ENCODE data around the gene TMEM109.

TMEM109 gene

DNA sequence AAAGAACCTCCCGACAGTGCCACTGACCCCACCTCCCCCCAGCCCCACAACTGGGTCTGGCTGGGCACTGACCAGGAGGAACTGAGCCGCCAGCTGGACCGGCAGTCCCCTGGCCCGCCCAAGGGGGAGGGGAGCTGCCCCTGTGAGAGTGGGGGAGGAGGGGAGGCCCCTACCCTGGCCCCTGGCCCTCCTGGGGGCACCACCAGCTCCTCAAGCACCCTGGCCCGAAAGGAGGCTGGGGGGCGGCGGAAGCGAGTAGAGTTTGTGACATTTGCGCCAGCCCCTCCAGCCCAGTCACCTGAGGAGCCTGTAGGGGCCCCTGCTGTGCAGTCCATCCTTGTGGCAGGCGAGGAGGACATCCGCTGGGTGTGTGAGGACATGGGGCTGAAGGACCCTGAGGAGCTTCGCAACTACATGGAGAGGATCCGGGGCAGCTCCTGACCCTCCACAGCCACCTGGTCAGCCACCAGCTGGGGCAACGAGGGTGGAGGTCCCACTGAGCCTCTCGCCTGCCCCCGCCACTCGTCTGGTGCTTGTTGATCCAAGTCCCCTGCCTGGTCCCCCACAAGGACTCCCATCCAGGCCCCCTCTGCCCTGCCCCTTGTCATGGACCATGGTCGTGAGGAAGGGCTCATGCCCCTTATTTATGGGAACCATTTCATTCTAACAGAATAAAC lies 22.6 kb downstream of the TMEM109 start:
- Mint-ChIP-seq H3K27ac (no peak overlapping the region), H3K36me3 (ENCODE audit: low read depth) (peaks cover 22% of the 10 kb centered on the region), H3K27me3 (ENCODE audit: low read depth) (no peaks in the 10 kb centered on the region), H3K4me1 (peaks cover 12% of the 10 kb centered on the region), H3K9me3 (no peaks in the 10 kb centered on the region), H3K4me3 (no peak overlapping the region)
- TF ChIP-seq, protein P1, sequence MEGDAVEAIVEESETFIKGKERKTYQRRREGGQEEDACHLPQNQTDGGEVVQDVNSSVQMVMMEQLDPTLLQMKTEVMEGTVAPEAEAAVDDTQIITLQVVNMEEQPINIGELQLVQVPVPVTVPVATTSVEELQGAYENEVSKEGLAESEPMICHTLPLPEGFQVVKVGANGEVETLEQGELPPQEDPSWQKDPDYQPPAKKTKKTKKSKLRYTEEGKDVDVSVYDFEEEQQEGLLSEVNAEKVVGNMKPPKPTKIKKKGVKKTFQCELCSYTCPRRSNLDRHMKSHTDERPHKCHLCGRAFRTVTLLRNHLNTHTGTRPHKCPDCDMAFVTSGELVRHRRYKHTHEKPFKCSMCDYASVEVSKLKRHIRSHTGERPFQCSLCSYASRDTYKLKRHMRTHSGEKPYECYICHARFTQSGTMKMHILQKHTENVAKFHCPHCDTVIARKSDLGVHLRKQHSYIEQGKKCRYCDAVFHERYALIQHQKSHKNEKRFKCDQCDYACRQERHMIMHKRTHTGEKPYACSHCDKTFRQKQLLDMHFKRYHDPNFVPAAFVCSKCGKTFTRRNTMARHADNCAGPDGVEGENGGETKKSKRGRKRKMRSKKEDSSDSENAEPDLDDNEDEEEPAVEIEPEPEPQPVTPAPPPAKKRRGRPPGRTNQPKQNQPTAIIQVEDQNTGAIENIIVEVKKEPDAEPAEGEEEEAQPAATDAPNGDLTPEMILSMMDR (IDR thresholded peaks at IDR 0.05; ENCODE audit: unreplicated experiment in 3 of 3) = no peak

DNA sequence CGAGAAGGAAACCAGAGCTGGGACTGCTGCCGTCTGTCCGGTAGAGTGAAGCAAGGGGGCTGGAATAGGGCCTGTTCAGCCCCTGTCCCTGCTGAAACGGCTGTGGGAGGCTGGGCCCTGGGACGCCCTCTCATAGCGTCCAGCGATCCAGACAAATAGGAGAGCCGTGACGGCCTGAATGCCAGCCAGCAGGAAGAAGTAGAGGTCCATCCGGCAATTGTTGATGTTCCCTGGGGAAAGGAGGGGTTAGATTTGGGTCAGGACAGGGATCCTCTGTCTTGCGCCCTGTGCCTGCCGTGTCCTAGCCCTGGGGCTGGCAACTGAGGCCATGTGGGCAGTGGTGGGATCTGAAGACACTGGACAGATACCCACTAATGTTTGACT lies 23.2 kb downstream of the TMEM109 start:
- no peak overlapping the region for H3K4me3 Mint-ChIP-seq
- H3K36me3 Mint-ChIP-seq (ENCODE audit: low read depth) = peaks cover 20% of the 10 kb centered on the region
- H3K4me1 Mint-ChIP-seq = peaks cover 12% of the 10 kb centered on the region
- H3K9me3 Mint-ChIP-seq = no peaks in the 10 kb centered on the region
- no peak overlapping the region for H3K27ac Mint-ChIP-seq
- no peaks in the 10 kb centered on the region for H3K27me3 Mint-ChIP-seq (ENCODE audit: low read depth)
- TF ChIP-seq, protein P1 (IDR thresholded peaks at IDR 0.05; ENCODE audit: unreplicated experiment in 3 of 3) = no peak

DNA sequence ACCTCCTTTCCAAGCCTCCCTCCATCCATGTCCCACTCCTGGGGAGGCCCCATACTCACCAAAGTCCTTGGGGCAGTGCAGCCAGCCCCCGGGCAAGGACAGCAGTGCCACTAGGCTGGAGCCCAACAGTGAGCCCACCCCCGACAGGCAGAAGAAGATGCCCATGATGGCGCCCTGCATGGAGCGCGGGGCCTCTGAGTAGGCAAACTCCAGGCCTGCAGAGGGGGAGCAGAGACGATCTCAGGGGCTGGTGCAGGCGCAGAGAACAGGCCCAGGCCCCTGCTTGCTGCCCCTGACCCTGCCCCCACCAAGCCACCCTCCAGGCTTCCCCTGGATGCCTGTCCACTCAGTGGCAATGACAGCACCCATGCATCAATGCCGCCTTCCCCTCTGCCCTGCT lies 23.9 kb downstream of the TMEM109 start:
- Mint-ChIP-seq H3K4me1 (peaks cover 19% of the 10 kb centered on the region), H3K9me3 (no peaks in the 10 kb centered on the region), H3K4me3 (no peak overlapping the region), H3K27me3 (ENCODE audit: low read depth) (no peaks in the 10 kb centered on the region), H3K27ac (no peak overlapping the region), H3K36me3 (ENCODE audit: low read depth) (peaks cover 17% of the 10 kb centered on the region)
- TF ChIP-seq, protein P1 (IDR thresholded peaks at IDR 0.05; ENCODE audit: unreplicated experiment in 3 of 3) = no peak

DNA sequence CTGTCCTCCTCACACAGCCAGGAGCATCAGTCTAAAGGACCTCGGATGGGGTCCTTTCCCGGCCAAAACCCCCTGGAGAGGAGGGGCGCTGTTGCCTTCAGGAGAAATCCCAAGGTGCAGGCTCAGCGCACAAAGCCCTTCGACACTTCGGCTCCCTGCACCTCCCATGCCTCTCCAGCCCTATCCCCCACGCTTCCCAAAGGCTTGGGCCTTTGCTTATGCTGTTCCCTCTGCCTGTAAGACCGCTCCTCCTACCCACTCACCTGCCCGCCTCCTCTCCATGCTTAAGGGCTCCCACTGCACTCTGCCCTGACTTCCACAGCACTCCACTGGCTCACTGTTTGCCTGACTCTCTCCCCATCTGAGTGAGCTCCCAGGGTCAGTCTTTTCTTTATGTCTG lies 24.5 kb downstream of the TMEM109 start:
- Mint-ChIP-seq H3K27ac (no peak overlapping the region), H3K36me3 (ENCODE audit: low read depth) (peaks cover 17% of the 10 kb centered on the region), H3K4me3 (no peak overlapping the region), H3K9me3 (no peaks in the 10 kb centered on the region), H3K27me3 (ENCODE audit: low read depth) (no peaks in the 10 kb centered on the region), H3K4me1 (peaks cover 26% of the 10 kb centered on the region)
- TF ChIP-seq, protein P1 (IDR thresholded peaks at IDR 0.05; ENCODE audit: unreplicated experiment in 3 of 3) = no peak

DNA sequence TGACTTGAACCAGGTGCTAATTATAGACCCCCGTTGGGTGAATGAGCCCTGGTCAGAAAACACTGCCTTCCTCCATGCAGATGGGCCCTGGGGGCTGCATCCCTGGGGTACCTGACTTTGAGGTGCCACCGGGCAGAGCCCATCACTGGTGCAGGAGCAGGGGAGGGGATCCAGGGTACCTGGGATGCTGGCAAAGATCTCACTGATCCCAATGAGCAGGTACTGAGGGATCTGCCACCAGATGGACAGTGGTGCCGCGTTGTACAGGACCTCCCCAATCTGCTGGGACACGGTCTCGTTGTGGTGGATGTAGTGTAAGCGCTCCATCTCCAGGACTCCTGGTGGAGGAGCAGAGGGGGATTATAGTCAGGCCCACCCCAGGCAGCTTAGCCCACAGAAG lies 25.3 kb downstream of the TMEM109 start:
- no peak overlapping the region for H3K27ac Mint-ChIP-seq
- H3K4me3 Mint-ChIP-seq = no peak overlapping the region
- H3K27me3 Mint-ChIP-seq (ENCODE audit: low read depth) = no peaks in the 10 kb centered on the region
- peaks cover 12% of the 10 kb centered on the region for H3K36me3 Mint-ChIP-seq (ENCODE audit: low read depth)
- H3K9me3 Mint-ChIP-seq = no peaks in the 10 kb centered on the region
- TF ChIP-seq, protein P1 (IDR thresholded peaks at IDR 0.05; ENCODE audit: unreplicated experiment in 3 of 3) = no peak
- peaks cover 31% of the 10 kb centered on the region for H3K4me1 Mint-ChIP-seq

DNA sequence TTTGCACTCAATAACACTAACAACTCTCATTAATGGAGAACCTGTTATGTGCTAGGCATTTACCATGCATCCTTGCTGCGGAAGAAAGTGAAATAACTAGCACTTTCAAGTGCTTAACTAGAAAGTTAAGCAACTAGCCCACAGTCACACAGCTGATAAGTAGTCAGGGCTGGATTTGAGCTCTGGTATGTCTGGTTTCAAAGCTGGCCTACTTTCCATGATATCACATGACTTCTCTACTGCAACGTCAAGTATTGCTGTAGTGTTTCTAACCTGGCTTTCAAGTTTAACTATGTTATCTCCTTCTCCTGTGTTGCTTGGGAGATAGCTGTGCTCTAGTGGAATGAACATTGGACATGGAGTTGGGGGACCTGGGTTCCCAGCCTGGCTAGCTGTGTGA lies 25.9 kb downstream of the TMEM109 start:
- peaks cover 12% of the 10 kb centered on the region for H3K36me3 Mint-ChIP-seq (ENCODE audit: low read depth)
- no peak overlapping the region for H3K4me3 Mint-ChIP-seq
- H3K27me3 Mint-ChIP-seq (ENCODE audit: low read depth) = no peaks in the 10 kb centered on the region
- H3K27ac Mint-ChIP-seq = no peak overlapping the region
- TF ChIP-seq, protein P1 (IDR thresholded peaks at IDR 0.05; ENCODE audit: unreplicated experiment in 3 of 3) = no peak
- peaks cover 36% of the 10 kb centered on the region for H3K4me1 Mint-ChIP-seq
- H3K9me3 Mint-ChIP-seq = no peaks in the 10 kb centered on the region

Measured in nephron (organoid).